HL-60 (cell line): ENCODE measurements around the gene ROR2.

Experiments
- DNase-seq, 2 experiments: peaks; one replicate each; pipeline ENCODE4 v3.0.0-alpha.2; 2010 to 2020; ENCODE audit warnings: low read depth in 1 of 2, low spot score in 1 of 2
- H3K27ac ChIP-seq: fragments of 250-450 bp; sonication (Bioruptor Pico); replicated peaks from 2 replicates; pipeline ENCODE4 v1.5.1; 2020; ENCODE audit warnings: mild to moderate bottlenecking, moderate library complexity
- H3K27me3 ChIP-seq: fragments of 250-450 bp; sonication (Bioruptor Pico); 2 replicates; pipeline ENCODE4 v1.5.1; 2021; ENCODE audit warnings: mild to moderate bottlenecking, moderate library complexity; ENCODE audit not compliant: insufficient read depth, poor library complexity, severe bottlenecking
- H3K4me3 ChIP-seq: replicated peaks from 2 replicates; pipeline ENCODE4 v1.5.1; 2011; ENCODE audit warnings: mild to moderate bottlenecking, control low read depth, low read length; ENCODE audit not compliant: insufficient read depth
- CTCF ChIP-seq: IDR thresholded peaks from one replicate; pipeline ENCODE4 v1.5.1; 2011; ENCODE audit warnings: low read length, control low read depth, inconsistent platforms; ENCODE audit not compliant: insufficient read depth
- GABPA ChIP-seq: IDR thresholded peaks from 2 replicates; pipeline ENCODE4 v1.6.1; 2012; ENCODE audit warnings: low read depth
- POLR2AphosphoS5 ChIP-seq: IDR thresholded peaks from 2 replicates; pipeline ENCODE4 v1.6.1; 2012; ENCODE audit warnings: low read depth
- REST ChIP-seq: IDR thresholded peaks from 2 replicates; pipeline ENCODE4 v1.6.1; 2012; ENCODE audit warnings: low read depth; ENCODE audit not compliant: insufficient replicate concordance
- SPI1 ChIP-seq: IDR thresholded peaks from 2 replicates; pipeline ENCODE4 v1.6.1; 2012; ENCODE audit warnings: low read depth, mild to moderate bottlenecking, borderline replicate concordance

ROR2 gene

GRCh38 chr9:91724068-91724440, 226.0 kb downstream of the ROR2 start:
- H3K27me3 ChIP-seq, result no peaks in the 10 kb centered on the region
- no peak overlapping the region for H3K4me3 ChIP-seq
- DNase-seq, result no peak
- H3K27ac ChIP-seq, result no peak overlapping the region
- TF ChIP-seq POLR2AphosphoS5, result no peak
- TF ChIP-seq CTCF, result no peak
- TF ChIP-seq REST, result no peak
- TF ChIP-seq GABPA, result no peak
- no peak for TF ChIP-seq SPI1

GRCh38 chr9:91723420-91724067, 226.5 kb downstream of the ROR2 start:
- Histone ChIP-seq H3K4me3 (no peak overlapping the region), H3K27me3 (no peaks in the 10 kb centered on the region), H3K27ac (no peak overlapping the region)
- no peak for DNase-seq
- TF ChIP-seq SPI1, result no peak
- TF ChIP-seq GABPA, result no peak
- TF ChIP-seq REST, result no peak
- TF ChIP-seq CTCF, result no peak
- TF ChIP-seq POLR2AphosphoS5, result no peak

GRCh38 chr9:91720751-91721705, 229.0 kb downstream of the ROR2 start:
- Histone ChIP-seq H3K4me3 (no peak overlapping the region), H3K27ac (no peak overlapping the region), H3K27me3 (no peaks in the 10 kb centered on the region)
- TF ChIP-seq REST, result no peak
- peak; percentile 55; the same call in 1 of the 2 replicates for TF ChIP-seq SPI1
- peak in 1 of 2 experiments; percentile 69 for DNase-seq
